Umbilical cord (tissue), 2 donors: Measurements from ENCODE around the gene GRN. TPM values are rescaled to one million over a fixed set of nuclear protein-coding genes. Genes with fewer than 3 reads are reported as not detected.
A peak's percentile ranks its signal among the peaks of the same experiment; 100 is the strongest.
"Not testable (repeated sequence)": the region's sequence is repeated elsewhere in the genome, so short reads cannot be mapped to it uniquely, and the experiment has no call there.

Source experiments
- DNase-seq: peaks from one replicate; pipeline ENCODE4 v3.0.0-alpha.2; 2015; ENCODE audit warnings: low spot score
- total RNA-seq: library from RNA; depleted of rRNA; stranded (reverse); fragments of >200 nt; gene quantifications from one replicate; pipeline ENCODE4 v1.2.3, GENCODE V29; 2014; ENCODE audit warnings: low replicate concordance; ENCODE audit not compliant: insufficient read depth

Gene GRN
- total RNA-seq, 1 donor from 2014 or later = 208 TPM

GRCh38 chr17:44346064-44346844 is 1.2 kb downstream of the GRN start:
- no peak for DNase-seq

- not testable (repeated sequence) for DNase-seq
Observed at GRCh38 chr17:44347206-44348055, 2.3 kb downstream of the GRN start.

DNA sequence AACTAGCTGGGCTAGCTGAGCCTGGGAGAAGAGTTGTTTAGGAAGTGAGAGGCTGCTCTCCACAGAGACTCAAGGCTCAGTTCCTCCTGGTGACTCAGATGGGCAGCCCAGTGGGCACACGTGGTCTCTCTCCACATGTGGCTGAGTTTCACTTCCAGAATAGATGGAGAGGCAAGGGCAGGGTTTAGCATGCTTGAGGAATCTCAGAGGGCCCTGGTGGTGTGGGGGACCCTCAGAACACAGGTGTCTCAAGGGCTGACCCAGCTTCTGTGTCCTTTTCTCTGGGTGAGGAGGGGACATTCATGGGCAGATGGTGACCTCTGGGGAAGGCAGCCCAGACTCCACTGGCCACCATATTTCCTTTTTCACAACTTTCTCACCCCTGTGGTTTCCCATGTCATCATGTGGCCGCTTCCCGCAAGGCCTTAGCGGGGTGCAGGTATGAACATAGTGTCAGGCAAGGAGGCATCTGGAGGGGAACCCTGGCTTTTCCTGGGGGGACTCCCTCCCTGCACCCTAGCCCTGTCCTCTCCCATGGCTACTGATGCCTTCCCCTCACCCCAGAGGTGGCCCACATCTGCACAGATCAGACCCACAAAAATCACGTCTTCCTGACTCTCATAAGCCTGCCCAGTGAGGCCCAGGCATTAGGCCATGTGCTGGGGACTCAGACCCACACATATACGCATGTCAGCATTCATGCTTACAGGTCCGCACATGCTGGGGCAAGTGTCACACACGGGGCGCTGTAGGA is 3.3 kb downstream of the GRN start:
- peak; percentile 50 for DNase-seq

- DNase-seq = no peak
Observed at GRCh38 chr17:44348988-44349364, 3.9 kb downstream of the GRN start.

DNA sequence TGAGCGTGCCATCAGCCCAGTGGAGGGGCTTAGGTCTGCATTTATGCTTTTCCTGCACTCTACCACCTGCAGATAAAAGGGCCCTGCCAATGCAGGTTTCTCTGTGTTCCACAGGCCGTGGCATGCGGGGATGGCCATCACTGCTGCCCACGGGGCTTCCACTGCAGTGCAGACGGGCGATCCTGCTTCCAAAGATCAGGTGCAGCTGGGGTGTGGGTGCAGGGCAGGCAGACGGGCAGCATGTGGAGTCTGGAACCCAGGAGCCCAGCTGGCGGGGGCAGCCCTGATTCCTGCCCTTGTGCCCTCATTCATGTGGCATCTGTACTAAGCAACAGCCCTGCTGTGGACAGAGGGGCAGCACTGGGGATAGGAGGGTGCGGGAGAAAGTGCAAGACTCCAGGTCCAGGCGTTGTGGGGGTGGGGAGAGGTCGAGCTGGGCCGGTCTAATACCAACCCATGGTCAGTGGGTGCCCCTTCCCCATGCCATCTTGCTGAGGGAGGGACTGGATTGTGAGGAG is 4.5 kb downstream of the GRN start:
- DNase-seq = no peak

DNA sequence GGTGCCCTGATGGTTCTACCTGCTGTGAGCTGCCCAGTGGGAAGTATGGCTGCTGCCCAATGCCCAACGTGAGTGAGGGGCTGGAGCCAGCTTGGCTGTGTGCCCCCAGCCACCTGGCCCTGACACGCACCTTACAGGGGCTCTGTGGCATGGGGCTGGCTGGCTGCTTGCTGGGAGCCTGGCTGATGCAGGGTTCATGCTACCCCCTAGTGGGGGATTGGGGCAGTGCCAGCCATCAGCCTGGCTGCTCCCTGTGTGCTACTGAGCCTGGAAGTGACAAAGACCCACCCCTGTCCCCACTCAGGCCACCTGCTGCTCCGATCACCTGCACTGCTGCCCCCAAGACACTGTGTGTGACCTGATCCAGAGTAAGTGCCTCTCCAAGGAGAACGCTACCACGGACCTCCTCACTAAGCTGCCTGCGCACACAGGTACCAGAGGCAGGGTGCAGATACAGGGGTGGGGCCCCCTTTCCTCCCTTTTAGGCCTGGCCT is 5.7 kb downstream of the GRN start:
- DNase-seq = peak; percentile 57

- DNase-seq = no peak
Observed at GRCh38 chr17:44351464-44351863, 6.4 kb downstream of the GRN start.

GRCh38 chr17:44351961-44352827 is 7.1 kb downstream of the GRN start:
- DNase-seq = no peak

- DNase-seq = peak; percentile 73
Observed at GRCh38 chr17:44352828-44353671, 7.9 kb downstream of the GRN start.

DNA sequence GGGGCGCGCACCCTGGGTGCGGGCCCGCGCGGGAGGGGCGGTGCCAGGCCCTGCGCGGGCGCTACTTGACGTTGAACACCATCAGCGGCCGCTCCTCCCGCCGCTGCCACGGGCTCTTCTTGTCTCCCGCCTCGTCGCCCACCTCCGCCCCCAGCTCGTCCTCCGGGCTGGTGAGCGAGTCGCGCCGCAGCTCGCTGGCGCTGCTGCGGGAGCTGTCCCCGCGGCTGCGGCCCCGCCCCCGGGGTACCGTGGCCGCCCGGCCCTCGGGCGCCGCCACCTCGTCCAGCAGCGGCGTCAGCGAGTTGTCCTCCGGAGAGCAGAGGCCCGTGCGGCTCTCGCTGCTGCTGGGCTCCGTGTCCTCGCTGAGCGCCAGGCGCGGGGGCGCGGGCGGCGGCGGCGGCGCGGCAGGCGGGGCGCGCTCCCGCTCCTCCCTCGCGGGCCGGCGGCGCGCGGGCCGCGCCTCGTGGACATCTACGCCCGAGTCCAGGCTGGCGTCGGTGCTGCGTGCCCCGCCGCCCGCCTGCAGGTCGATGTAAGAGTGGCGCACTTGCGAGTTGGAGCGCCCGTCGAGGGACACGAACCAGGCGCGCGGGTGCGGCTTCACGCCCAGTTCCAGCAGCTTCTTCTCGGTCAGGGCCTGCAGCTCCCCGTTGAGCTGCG is 8.7 kb downstream of the GRN start:
- no peak for DNase-seq

GRCh38 chr17:44354582-44355561 is 9.8 kb downstream of the GRN start:
- DNase-seq = peak; percentile 84

- DNase-seq = no peak
Observed at GRCh38 chr17:44355642-44356099, 10.6 kb downstream of the GRN start.

GRCh38 chr17:44356241-44356640 is 11.1 kb downstream of the GRN start:
- no peak for DNase-seq

- DNase-seq = no peak
Observed at GRCh38 chr17:44358066-44358465, 13.0 kb downstream of the GRN start.

DNA sequence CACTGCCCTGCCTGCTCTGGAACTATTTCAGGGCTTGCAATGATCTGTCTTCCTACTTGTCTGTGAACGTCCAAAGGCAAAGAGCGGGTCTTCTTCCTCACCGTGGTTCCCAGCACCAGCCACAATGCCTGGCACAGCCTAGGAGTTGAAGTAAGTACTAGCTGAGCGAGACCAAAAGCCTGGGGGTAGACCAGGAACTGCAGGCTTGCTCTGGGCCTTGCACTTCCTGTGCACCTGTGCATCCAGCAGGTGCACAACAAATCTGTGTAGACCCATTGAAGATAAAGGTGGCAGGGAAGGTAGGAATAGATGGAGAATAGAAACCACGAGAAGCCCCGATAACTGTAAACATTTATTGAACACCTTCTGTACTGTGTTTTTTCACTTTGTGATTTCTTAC is 13.9 kb downstream of the GRN start:
- no peak for DNase-seq

GRCh38 chr17:44359458-44360143 is 14.5 kb downstream of the GRN start:
- DNase-seq = no peak

DNA sequence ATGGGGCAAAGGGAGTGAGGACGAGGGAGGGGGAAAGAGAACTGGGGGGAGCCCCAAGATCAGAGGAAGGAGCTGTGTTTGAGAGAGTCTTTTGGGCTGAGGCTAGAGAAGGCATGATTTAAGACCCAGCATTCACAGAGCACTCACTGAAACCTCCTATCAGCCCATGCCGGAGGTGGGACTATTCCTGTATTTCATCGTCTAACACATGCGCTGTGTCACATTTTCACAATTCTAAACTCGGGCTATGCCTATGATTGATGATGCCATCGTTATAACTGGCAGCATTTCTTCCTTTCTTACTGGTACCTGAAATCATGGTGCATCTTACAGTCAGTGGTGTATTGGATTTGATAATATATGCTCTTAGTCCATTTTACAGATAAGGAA is 15.0 kb downstream of the GRN start:
- DNase-seq = no peak
